Measurements from ENCODE around the gene SIPA1L3.
A peak's percentile ranks its signal among the peaks of the same experiment; 100 is the strongest.

Gene SIPA1L3

DNA sequence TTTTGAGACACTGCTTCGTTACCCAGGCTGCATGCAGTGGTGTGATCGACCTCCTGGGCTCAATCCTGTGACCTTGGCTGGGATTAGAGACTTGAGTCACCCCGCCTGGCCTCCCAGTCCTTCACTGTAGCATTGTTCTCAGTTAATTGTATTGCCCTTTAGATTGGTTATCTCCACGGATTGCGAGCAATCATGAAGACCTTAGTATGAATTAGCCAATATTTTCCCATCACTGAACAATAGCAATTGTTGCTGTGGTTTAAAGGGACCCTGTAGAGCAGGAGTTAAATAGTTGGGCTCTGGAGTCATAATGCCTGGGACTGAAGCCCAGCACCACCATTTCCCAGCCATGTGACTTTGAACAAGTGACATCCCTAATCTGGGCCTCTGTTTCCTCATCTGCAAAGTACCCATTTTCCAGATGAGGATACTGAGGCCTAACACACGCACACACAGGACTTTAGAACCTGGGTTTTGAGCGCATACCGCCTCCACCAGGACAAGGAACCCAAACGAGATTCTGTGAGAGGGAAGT, 340.8 kb downstream of the SIPA1L3 start:
- no peak for TF ChIP-seq Cebpa-rat (IDR thresholded peaks at IDR 0.05)
- Histone ChIP-seq H3K27ac (no peak overlapping the region), H3K4me1 (peaks cover 58% of the 10 kb centered on the region)

DNA sequence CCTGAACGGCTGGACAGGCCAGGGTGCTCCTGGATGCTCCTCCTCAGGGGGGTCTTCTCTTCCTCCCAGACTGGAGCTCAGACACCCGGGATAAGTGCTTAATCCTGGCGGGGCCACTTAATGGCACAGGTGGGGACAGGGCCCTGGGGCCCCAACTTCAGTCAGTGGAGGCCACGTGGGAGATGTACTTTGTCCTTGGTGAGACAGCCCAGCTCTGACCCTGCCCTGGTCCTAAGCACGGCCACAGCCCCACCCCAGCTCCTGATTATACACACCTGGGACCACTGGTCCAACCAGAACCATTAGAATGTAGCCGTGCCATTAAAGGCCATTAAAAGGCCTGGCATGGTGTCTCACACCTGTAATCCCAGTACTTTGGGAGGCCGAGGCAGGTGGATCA, 341.4 kb downstream of the SIPA1L3 start:
- Histone ChIP-seq H3K27ac (no peak overlapping the region), H3K4me3 (no peak overlapping the region), H3K4me1 (peaks cover 62% of the 10 kb centered on the region), H4K20me1 (no peaks in the 10 kb centered on the region), H3K4me2 (no peak overlapping the region), H3K27me3 (no peaks in the 10 kb centered on the region), H3K9me3 (no peaks in the 10 kb centered on the region), H3K36me3 (peaks cover 10% of the 10 kb centered on the region), H3K9ac (no peak overlapping the region)
- no peak for TF ChIP-seq Cebpa-rat (IDR thresholded peaks at IDR 0.05)

More for the DNA sequence above, 340.8 kb downstream of the SIPA1L3 start:
- Histone ChIP-seq H3K27me3 (no peaks in the 10 kb centered on the region), H3K4me2 (no peak overlapping the region), H3K9me3 (no peaks in the 10 kb centered on the region), H3K36me3 (peaks cover 10% of the 10 kb centered on the region), H3K4me3 (no peak overlapping the region), H3K9ac (no peak overlapping the region), H4K20me1 (no peaks in the 10 kb centered on the region)

DNA sequence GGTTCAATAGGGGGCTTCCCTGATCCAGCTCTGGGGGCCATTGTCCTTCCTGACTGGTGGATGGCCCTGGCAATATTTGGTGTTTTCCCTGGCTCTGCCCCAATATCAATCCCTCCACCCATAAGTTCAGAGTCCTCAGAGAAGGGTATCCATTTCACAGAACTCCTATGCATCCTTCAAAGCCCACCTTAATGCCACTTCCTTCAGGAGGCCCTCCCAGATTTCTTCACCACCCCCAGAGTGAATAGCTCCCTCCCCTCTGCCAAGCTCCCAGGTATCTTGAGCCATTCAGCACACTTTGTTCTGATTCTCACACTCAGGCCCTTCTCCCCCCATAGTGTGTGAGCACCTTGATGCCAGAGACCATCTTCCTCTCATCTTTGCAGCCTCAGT, 343.4 kb downstream of the SIPA1L3 start:
- Histone ChIP-seq H3K4me1 (peaks cover 73% of the 10 kb centered on the region), H3K4me2 (peak overlapping the region; percentile 79)

DNA sequence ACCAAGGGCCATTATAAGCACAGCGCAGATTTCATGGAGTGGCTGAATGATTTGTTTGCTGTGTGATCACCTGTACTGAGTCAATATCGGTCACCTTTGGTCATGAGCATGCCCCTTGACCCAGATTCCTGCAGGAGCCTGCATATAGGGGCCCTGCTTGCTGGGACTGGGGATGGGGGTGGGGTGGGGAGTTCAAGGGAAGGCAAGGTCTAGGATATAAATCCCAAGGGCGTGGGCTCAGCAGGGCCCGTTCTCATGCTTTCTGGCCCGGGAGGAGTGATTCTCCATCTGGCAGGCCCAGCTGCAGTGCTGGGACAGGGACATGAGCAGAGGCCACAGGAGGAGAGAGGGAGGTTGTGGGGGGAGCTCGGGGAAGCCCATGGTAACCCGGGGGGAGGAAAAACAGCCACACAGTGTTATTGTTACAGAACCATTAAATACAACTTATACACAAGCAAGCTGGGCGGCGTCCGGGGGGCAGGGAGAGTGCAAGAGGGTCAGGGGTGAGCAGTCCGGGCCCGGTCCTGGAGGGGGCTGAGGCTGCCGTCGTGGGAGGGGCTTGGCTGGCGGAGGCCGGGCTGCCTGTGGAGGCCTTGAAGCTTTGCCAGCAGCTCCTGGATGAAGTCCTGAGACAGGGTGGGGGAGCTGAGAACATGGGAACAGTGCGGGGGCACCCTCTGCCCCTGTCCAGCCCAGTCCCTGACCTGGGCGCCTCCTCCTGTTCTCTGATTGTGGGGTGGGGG, 344.0 kb downstream of the SIPA1L3 start:
- Histone ChIP-seq H3K27me3 (no peaks in the 10 kb centered on the region), H3K9ac (peak overlapping the region; percentile 83), H3K9me3 (no peaks in the 10 kb centered on the region), H3K4me1 (peaks cover 73% of the 10 kb centered on the region), H3K36me3 (peaks cover 10% of the 10 kb centered on the region), H4K20me1 (no peaks in the 10 kb centered on the region), H3K4me3 (peak overlapping the region; percentile 64), H3K27ac (peak overlapping the region; percentile 85), H3K4me2 (peak overlapping the region; percentile 79)
- TF ChIP-seq Cebpa-rat (IDR thresholded peaks at IDR 0.05), result no peak

More for the DNA sequence above, 343.4 kb downstream of the SIPA1L3 start:
- H3K27ac ChIP-seq, result 0 out of 2 replicates have a peak overlapping the region, but pooled peaks have one; percentile 85
- no peaks in the 10 kb centered on the region for H3K9me3 ChIP-seq
- H3K36me3 ChIP-seq, result peaks cover 10% of the 10 kb centered on the region
- H3K27me3 ChIP-seq, result no peaks in the 10 kb centered on the region
- H3K4me3 ChIP-seq, result no peak overlapping the region
- H4K20me1 ChIP-seq, result no peaks in the 10 kb centered on the region
- no peak overlapping the region for H3K9ac ChIP-seq
- TF ChIP-seq Cebpa-rat (IDR thresholded peaks at IDR 0.05), result no peak

DNA sequence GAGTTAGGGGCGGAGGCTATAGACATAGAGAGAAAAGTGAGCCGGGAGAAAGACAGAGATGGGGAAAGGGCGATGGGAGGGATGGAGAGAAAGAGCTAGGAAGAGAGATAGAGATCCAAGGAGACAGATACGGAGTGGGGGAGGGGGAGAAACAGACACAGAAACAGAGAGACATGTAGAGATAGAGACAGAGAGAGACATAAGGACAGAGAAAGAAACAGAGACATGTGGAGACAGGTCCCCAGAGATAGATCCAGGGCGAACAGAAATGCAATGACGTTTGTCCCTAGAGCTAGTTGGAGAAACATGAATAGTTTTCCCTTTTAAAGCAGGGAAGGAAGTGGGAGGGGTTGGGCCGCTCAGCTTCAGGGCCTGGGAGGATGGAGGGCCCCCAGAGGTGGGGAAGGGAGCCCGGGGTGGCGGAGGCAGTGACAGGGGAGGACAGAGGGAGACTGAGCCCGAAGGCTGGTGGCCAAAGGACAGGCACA, 344.6 kb downstream of the SIPA1L3 start:
- H3K4me2 ChIP-seq, result peak overlapping the region; percentile 79
- H3K27me3 ChIP-seq, result no peaks in the 10 kb centered on the region
- peak overlapping the region; percentile 64 for H3K4me3 ChIP-seq
- peak overlapping the region; percentile 83 for H3K9ac ChIP-seq
- peak overlapping the region; percentile 85 for H3K27ac ChIP-seq
- H4K20me1 ChIP-seq, result no peaks in the 10 kb centered on the region
- peaks cover 70% of the 10 kb centered on the region for H3K4me1 ChIP-seq
- no peak for TF ChIP-seq Cebpa-rat (IDR thresholded peaks at IDR 0.05)
- no peaks in the 10 kb centered on the region for H3K9me3 ChIP-seq
- peaks cover 10% of the 10 kb centered on the region for H3K36me3 ChIP-seq

DNA sequence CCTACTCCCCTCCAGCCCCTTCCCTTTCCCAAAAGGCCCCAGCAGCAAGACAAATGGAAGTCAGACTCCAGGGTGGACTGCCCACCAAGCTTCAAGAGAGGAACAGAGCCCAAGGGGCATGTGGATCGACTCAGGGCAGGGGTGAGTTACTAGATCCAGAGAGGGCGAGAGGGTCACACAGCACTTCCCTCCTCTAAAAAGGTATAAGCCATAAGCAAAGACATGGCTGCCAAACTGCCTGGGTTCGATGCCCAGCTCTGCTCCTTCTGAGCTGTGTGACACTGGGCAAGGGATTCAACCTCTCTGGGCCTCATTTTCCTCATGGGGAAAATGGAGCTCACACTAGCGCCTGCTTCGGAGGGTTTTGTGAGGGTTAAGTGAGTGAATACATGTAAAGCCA, 345.4 kb downstream of the SIPA1L3 start:
- Histone ChIP-seq H3K9ac (peak overlapping the region; percentile 83), H3K4me1 (peaks cover 72% of the 10 kb centered on the region), H3K9me3 (no peaks in the 10 kb centered on the region), H3K4me3 (peak overlapping the region; percentile 64), H4K20me1 (no peaks in the 10 kb centered on the region), H3K36me3 (peaks cover 10% of the 10 kb centered on the region), H3K27ac (peak overlapping the region; percentile 85), H3K4me2 (peak overlapping the region; percentile 79), H3K27me3 (no peaks in the 10 kb centered on the region)
- TF ChIP-seq Cebpa-rat (IDR thresholded peaks at IDR 0.05), result no peak

DNA sequence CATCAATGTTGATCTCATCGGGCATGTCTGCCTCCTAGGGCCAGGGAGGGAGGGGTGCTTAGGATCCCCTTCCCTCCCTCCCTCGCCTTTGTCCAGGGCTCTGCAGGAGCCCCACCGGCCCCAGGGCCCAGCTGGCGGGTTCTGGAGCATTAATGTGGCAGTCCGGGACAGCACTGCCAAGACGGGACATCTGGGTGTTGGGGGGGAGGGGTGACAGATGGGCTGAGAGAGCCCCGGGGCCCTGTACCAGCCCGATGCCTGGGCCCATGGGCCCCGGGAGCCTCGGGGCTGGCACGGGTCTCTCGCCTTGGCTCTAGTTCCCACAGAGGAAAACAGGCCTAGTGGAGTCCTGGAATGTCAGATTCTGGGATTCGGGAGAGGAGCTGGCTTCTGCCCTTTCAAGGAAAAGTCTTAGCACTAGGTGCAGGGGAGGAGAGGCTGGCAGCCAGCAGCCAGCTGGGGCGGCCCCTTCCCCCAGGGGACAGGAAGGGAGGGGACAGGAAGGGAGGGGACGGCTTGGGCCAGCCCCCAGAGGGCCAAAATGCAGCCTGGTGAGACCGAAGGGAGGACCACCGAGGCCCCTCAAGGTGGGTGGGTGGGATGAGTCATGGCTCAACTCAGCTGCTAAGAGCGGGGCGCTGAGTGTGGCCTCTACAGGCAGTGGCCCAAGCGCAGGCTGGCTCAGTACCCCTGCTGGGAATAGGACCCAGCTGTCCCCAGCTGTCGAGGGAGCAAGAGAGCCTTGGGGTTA, 346.1 kb downstream of the SIPA1L3 start:
- TF ChIP-seq Cebpa-rat (IDR thresholded peaks at IDR 0.05), result no peak
- Histone ChIP-seq H3K36me3 (peaks cover 5% of the 10 kb centered on the region), H4K20me1 (no peaks in the 10 kb centered on the region), H3K4me2 (peak overlapping the region; percentile 79), H3K4me3 (peak overlapping the region; percentile 64), H3K9me3 (no peaks in the 10 kb centered on the region), H3K9ac (peak overlapping the region; percentile 83), H3K27ac (peak overlapping the region; percentile 85), H3K4me1 (peaks cover 72% of the 10 kb centered on the region), H3K27me3 (no peaks in the 10 kb centered on the region)

DNA sequence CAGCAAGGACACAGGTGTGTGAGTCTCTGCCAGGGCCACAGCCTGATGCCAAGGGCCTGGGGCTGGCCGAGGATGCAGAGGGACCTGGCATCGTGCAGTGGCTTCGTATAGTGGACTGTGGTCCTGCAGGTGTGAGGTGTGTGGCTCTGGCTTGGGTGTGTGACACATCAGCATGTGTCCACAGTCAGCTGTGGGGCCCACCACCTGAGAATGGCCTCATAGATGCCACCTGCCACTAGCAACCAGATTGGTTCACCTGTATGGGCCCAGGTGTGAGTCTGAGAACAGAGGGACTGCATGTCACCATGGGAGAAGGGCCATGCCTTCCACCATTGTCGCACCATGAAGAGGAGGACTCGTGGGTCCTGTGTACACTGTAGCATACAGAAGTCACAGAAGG, 346.8 kb downstream of the SIPA1L3 start:
- Histone ChIP-seq H3K4me3 (peak overlapping the region; percentile 64), H3K27me3 (no peaks in the 10 kb centered on the region), H4K20me1 (no peaks in the 10 kb centered on the region), H3K4me2 (peak overlapping the region; percentile 79), H3K9ac (peak overlapping the region; percentile 83), H3K36me3 (no peaks in the 10 kb centered on the region), H3K9me3 (no peaks in the 10 kb centered on the region), H3K27ac (peak overlapping the region; percentile 85), H3K4me1 (peaks cover 72% of the 10 kb centered on the region)
- no peak for TF ChIP-seq Cebpa-rat (IDR thresholded peaks at IDR 0.05)

DNA sequence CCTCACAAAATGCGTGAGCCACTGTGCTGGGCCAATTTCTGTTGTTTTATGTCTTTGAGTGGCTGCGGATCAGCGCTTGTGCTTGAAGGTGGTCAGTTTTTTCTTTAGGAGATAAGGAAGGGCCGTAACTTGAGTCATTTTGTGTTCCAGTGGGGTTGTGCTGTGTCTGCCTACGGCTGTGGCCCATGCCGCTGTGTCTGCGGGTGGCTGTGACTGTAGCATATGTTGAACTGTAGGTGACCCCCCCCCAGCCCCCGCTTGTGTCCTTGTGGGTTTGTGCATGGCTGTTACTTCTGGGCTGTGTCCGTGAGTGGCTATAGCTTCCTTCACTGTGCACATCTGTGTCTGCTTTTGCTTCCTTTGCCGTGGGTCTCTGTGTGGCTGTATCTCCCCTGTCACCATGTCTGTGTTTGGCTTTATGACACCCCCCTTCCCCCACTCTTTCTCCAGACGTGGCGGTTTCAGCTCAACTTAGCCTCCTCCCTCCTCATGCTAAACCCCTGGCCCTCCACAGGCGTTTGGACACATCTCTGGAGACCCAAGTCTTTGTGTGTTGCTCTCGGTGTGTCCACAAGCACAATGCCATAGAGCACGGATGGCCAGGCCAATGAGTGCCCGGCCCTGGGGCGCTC, 348.5 kb downstream of the SIPA1L3 start:
- Histone ChIP-seq H4K20me1 (no peaks in the 10 kb centered on the region), H3K9ac (peak overlapping the region; percentile 83), H3K4me2 (peak overlapping the region; percentile 79), H3K27me3 (no peaks in the 10 kb centered on the region), H3K27ac (peak overlapping the region; percentile 85), H3K9me3 (no peaks in the 10 kb centered on the region), H3K4me1 (peaks cover 64% of the 10 kb centered on the region), H3K36me3 (no peaks in the 10 kb centered on the region), H3K4me3 (peak overlapping the region; percentile 75)
- no peak for TF ChIP-seq Cebpa-rat (IDR thresholded peaks at IDR 0.05)

Measured in BLaER1 (cell line).